SK-N-SH (cell line): Measurements from ENCODE around the gene FLYWCH2. TPM values are rescaled to one million over a fixed set of nuclear protein-coding genes. Genes with fewer than 3 reads are reported as not detected.
A peak's percentile ranks its signal among the peaks of the same experiment; 100 is the strongest.
"Not testable (repeated sequence)": the region's sequence is repeated elsewhere in the genome, so short reads cannot be mapped to it uniquely, and the experiment has no call there.

ENCODE experiments used
- CTCF ChIA-PET: fragments of 300-600, 350-600 bp; formaldehyde crosslinking; extraction: SDS; loops from one replicate; lab custom pipeline; 2021; lab: Yijun Ruan, JAX
- POLR2A ChIA-PET: fragments of 350-600 bp; sonication (Branson Sonifier 250); formaldehyde crosslinking; extraction: SDS; loops from one replicate; lab custom pipeline; 2020; ENCODE audit warnings: antibody characterized with exemption, inconsistent platforms; lab: Yijun Ruan, JAX
- DNase-seq: peaks from one replicate; pipeline ENCODE4 v3.0.0; 2012
- H2AFZ ChIP-seq: fragments of 200-600 bp; sonication (generic); 2 replicates; pipeline ENCODE4 v1.8.1; 2016; ENCODE audit warnings: antibody characterized with exemption, mild to moderate bottlenecking, low read depth
- H3F3A ChIP-seq: fragments of 200-600 bp; sonication (generic); replicated peaks from 2 replicates; pipeline ENCODE3; 2016; ENCODE audit warnings: antibody characterized with exemption, mild to moderate bottlenecking; ENCODE audit not compliant: insufficient read depth
- H3K27ac ChIP-seq, 2 experiments: fragments of 200-500 bp in 1 of 2; fragments of 200-600 bp in 1 of 2; sonication (Bioruptor generic) in 1 of 2; sonication (generic), shearing (Covaris generic) in 1 of 2; 2 replicates each; pipeline versions ENCODE4 v1.5.1 to v1.6.1; 2014 to 2016; ENCODE audit warnings: low read depth in 2 of 2, inconsistent platforms in 1 of 2, low read length in 1 of 2, mild to moderate bottlenecking in 1 of 2, mixed read lengths in 1 of 2
- H3K27me3 ChIP-seq: fragments of 200-600 bp; sonication (generic), shearing (Covaris generic); 2 replicates; pipeline ENCODE4 v1.6.1; 2016; ENCODE audit warnings: mixed run types; ENCODE audit not compliant: insufficient read depth
- H3K36me3 ChIP-seq, 2 experiments: fragments of 200-500 bp in 1 of 2; fragments of 200-600 bp in 1 of 2; sonication (Bioruptor generic) in 1 of 2; sonication (generic) in 1 of 2; replicated peaks in 1 of 2; 2 replicates each; pipeline versions ENCODE3 to v1.5.1; 2014 to 2016; ENCODE audit warnings: low read length in 1 of 2, mild to moderate bottlenecking in 1 of 2; ENCODE audit not compliant: insufficient read depth in 2 of 2, control insufficient read depth in 1 of 2
- H3K4me1 ChIP-seq, 2 experiments: fragments of 200-500 bp in 1 of 2; fragments of 200-600 bp in 1 of 2; sonication (Bioruptor generic) in 1 of 2; sonication (generic), shearing (Covaris generic) in 1 of 2; 2 replicates each; pipeline versions ENCODE4 v1.5.1 to v1.6.1; 2014 to 2016; ENCODE audit warnings: low read depth in 1 of 2, low read length in 1 of 2, mixed run types in 1 of 2; ENCODE audit not compliant: insufficient read depth in 2 of 2, control insufficient read depth in 1 of 2
- H3K4me2 ChIP-seq: fragments of 200-600 bp; sonication (generic), shearing (Covaris generic); 2 replicates; pipeline ENCODE4 v1.6.1; 2017; ENCODE audit warnings: mixed run types
- H3K4me3 ChIP-seq, 2 experiments: fragments of 200-500 bp in 1 of 2; fragments of 200-600 bp in 1 of 2; sonication (Bioruptor generic) in 1 of 2; sonication (generic), shearing (Covaris generic) in 1 of 2; 2 replicates each; pipeline versions ENCODE4 v1.5.1 to v1.8.1; 2014 to 2016; ENCODE audit warnings: low read depth in 2 of 2, inconsistent platforms in 1 of 2, low read length in 1 of 2, mild to moderate bottlenecking in 1 of 2, mixed read lengths in 1 of 2, moderate library complexity in 1 of 2
- H3K79me2 ChIP-seq: fragments of 200-600 bp; sonication (generic); 2 replicates; pipeline ENCODE4 v1.8.1; 2017; ENCODE audit warnings: mild to moderate bottlenecking; ENCODE audit not compliant: insufficient read depth
- H3K9ac ChIP-seq: fragments of 200-600 bp; sonication (generic); 2 replicates; pipeline ENCODE4 v1.6.1; 2017; ENCODE audit warnings: mixed run types
- H3K9me2 ChIP-seq: fragments of 200-600 bp; sonication (generic); 2 replicates; pipeline ENCODE4 v1.6.1; 2017; ENCODE audit warnings: mixed run types
- H3K9me3 ChIP-seq: fragments of 200-600 bp; sonication (generic); 2 replicates; pipeline ENCODE4 v1.6.1; 2017; ENCODE audit warnings: mixed run types, mild to moderate bottlenecking, moderate library complexity
- H4K20me1 ChIP-seq: fragments of 200-600 bp; sonication (generic); 2 replicates; pipeline ENCODE4 v1.6.1; 2017; ENCODE audit warnings: mild to moderate bottlenecking, mixed run types; ENCODE audit not compliant: insufficient read depth
- CTCF ChIP-seq: fragments of 200-600 bp; sonication (generic); IDR thresholded peaks from 2 replicates; pipeline ENCODE4 v1.6.1; 2017; ENCODE audit warnings: antibody characterized with exemption, mild to moderate bottlenecking, moderate library complexity
- EP300 ChIP-seq, 2 experiments: IDR thresholded peaks; 2 replicates each; pipeline versions ENCODE4 v1.4.0 to v1.6.1; 2012; ENCODE audit warnings: borderline replicate concordance in 1 of 2, low read depth in 1 of 2, low read length in 1 of 2
- EZH2phosphoT487 ChIP-seq: fragments of 200-600 bp; sonication (generic); IDR thresholded peaks from 2 replicates; pipeline ENCODE4 v1.6.1; 2017; ENCODE audit warnings: low read depth, mixed run types, mild to moderate bottlenecking, antibody characterized with exemption, moderate library complexity, borderline replicate concordance
- FOXJ3 ChIP-seq: sonication (generic); formaldehyde crosslinking; IDR thresholded peaks from 2 replicates; pipeline ENCODE4 v1.5.1; 2020; ENCODE audit warnings: mild to moderate bottlenecking, missing genetic modification reagents
- GATA2 ChIP-seq: sonication (generic); formaldehyde crosslinking; IDR thresholded peaks from 2 replicates; pipeline ENCODE4 v1.5.0; 2020; ENCODE audit warnings: mild to moderate bottlenecking, missing genetic modification reagents
- JUND ChIP-seq: IDR thresholded peaks from 2 replicates; pipeline ENCODE4 v1.4.0; 2012
- NFIC ChIP-seq: IDR thresholded peaks from 2 replicates; pipeline ENCODE4 v1.4.0; 2012; ENCODE audit warnings: borderline replicate concordance
- NRF1 ChIP-seq: IDR thresholded peaks from 2 replicates; pipeline ENCODE4 v1.6.1; 2012; ENCODE audit warnings: low read depth, mild to moderate bottlenecking, low read length
- RAD21 ChIP-seq: IDR thresholded peaks from 2 replicates; pipeline ENCODE4 v1.6.1; 2012; ENCODE audit warnings: mild to moderate bottlenecking, low read length
- REST ChIP-seq: IDR thresholded peaks from 2 replicates; pipeline ENCODE4 v1.6.1; 2012; ENCODE audit warnings: mild to moderate bottlenecking, low read depth, low read length, moderate library complexity
- SIN3A ChIP-seq: IDR thresholded peaks from 2 replicates; pipeline ENCODE4 v1.6.1; 2012; ENCODE audit warnings: low read depth, mild to moderate bottlenecking, low read length, moderate library complexity, borderline replicate concordance
- SMC3 ChIP-seq: IDR thresholded peaks from 2 replicates; pipeline ENCODE4 v1.6.1; 2012; ENCODE audit warnings: low read depth, low read length, improper control_type of control experiment
- USF1 ChIP-seq: IDR thresholded peaks from 2 replicates; pipeline ENCODE4 v1.4.0; 2012; ENCODE audit warnings: low read depth, borderline replicate concordance
- YY1 ChIP-seq: IDR thresholded peaks from 2 replicates; pipeline ENCODE4 v1.4.0; 2012; ENCODE audit warnings: low read depth, mild to moderate bottlenecking
- WGBS: methylation state at CpG from one replicate; pipeline ENCODE4 v1.1.6; 2017; ENCODE audit warnings: low lambda C conversion rate; 5-methylcytosine and 5-hydroxymethylcytosine counted together
- polyA plus RNA-seq, 3 experiments: library from polyadenylated mRNA; depleted of rRNA; stranded (reverse); fragments of >200 nt; gene quantifications; 2 replicates each; pipeline ENCODE4 v1.2.3, GENCODE V29; 2012
- TF ChIP-seq, protein P1 (sequence below): fragments of 150-350 bp; IDR thresholded peaks from 2 replicates; pipeline ENCODE4 v1.6.1; 2017; ENCODE audit warnings: antibody characterized with exemption, low read length, low read depth, borderline replicate concordance
- TF ChIP-seq, protein P2 (sequence below): fragments of 150-350 bp; IDR thresholded peaks from 2 replicates; pipeline ENCODE4 v1.6.1; 2016; ENCODE audit warnings: mild to moderate bottlenecking, low read depth, low read length

The FLYWCH2 gene
- polyA plus RNA-seq, 1 of the 3 experiments (the other 2 are of a cell fraction), result 64.8 TPM

DNA sequence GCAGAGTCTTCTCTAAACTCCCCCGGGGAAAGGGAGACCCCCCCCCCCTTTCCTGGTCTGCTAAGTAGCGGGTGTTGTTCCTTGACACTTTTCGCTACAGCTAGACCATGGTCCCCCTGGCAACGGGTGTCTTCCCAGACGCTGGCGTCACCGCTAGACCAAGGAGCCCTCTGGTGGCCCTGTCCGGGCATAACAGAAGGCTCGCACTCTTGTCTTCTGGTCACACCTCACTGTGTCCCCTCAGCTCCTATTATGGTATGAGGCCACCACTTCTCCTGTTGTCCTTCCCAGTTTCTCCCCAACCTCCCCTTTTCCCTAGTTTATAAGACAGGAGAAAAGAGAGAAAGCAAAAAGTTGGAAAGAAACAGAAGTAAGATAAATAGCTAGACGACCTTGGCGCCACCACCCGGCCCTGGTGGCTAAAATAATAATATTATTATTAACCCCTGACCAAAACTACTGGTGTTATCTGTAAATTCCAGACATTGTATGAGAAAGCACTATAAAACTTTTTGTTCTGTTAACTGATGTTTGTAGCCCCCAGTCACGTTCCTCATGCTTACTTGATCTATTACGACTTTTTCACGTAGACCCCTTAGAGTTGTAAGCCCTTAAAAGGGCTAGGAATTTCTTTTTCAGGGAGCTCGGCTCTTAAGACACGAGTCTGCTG is 24.2 kb downstream of the FLYWCH2 start:
- 25% methylated on average over 15 of the region's 17 CpGs for WGBS
- H3K27ac ChIP-seq, POLR2A ChIA-PET, H3K4me2 ChIP-seq, DNase-seq, H3K4me1 ChIP-seq, H3K36me3 ChIP-seq, H3K9me3 ChIP-seq, H3K79me2 ChIP-seq, H4K20me1 ChIP-seq, H3K9ac ChIP-seq, H3K9me2 ChIP-seq, H3K4me3 ChIP-seq, H3K27me3 ChIP-seq: not testable (repeated sequence)
- CTCF ChIA-PET, result interaction anchor here (0.6 to 2.1 kb wide), 12 partner anchors 9 to 226 kb away, joined by 3 to 10 read pairs (median 4); no protein-coding TSS in a partner anchor
- TF ChIP-seq RAD21 (peak; percentile 31), CTCF (peak; percentile 77), SMC3 (0 out of 2 replicates have a peak, but pooled peaks have one; percentile 15)
- Histone ChIP-seq H3F3A (peaks cover 27% of the 10 kb centered on the region), H2AFZ (0 out of 2 replicates have a peak overlapping the region, but pooled peaks have one; percentile 74)

GRCh38 chr16:2910441-2910969 is 27.5 kb downstream of the FLYWCH2 start:
- no peaks in the 10 kb centered on the region for H3K9me3 ChIP-seq
- WGBS, result 37% methylated on average over 5 of the region's 5 CpGs
- H3K4me1 ChIP-seq, result peaks cover 9 to 10% of the 10 kb centered on the region in 2 experiments; a peak in 3 of 4 replicates
- H3K36me3 ChIP-seq, result peaks cover 4 to 11% of the 10 kb centered on the region in 2 experiments
- ChIA-PET CTCF (interaction anchor here (1.2 to 2.1 kb wide), 3 partner anchors 16 to 72 kb away, joined by 3 to 8 read pairs (median 4); no protein-coding TSS in a partner anchor), POLR2A (interaction anchor here (0.8 to 3.1 kb wide), 2 partner anchors 27 to 133 kb away, joined by 3 to 12 read pairs; partner anchors contain the start of gene FLYWCH2)
- H4K20me1 ChIP-seq, result no peaks in the 10 kb centered on the region
- H3K9ac ChIP-seq, result no peak overlapping the region
- H3K27me3 ChIP-seq, result no peaks in the 10 kb centered on the region
- no peak overlapping the region for H3K4me2 ChIP-seq
- no peak for DNase-seq
- peaks cover 24% of the 10 kb centered on the region for H3K79me2 ChIP-seq
- no peak overlapping the region for H3K27ac ChIP-seq
- H3K9me2 ChIP-seq, result no peaks in the 10 kb centered on the region
- TF ChIP-seq, protein P1, sequence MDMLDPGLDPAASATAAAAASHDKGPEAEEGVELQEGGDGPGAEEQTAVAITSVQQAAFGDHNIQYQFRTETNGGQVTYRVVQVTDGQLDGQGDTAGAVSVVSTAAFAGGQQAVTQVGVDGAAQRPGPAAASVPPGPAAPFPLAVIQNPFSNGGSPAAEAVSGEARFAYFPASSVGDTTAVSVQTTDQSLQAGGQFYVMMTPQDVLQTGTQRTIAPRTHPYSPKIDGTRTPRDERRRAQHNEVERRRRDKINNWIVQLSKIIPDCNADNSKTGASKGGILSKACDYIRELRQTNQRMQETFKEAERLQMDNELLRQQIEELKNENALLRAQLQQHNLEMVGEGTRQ, result no peak
- TF ChIP-seq NFIC (no peak), YY1 (no peak), GATA2 (CRISPR knock-in tag) (no peak), FOXJ3 (no peak), EP300 (IDR thresholded peaks at IDR 0.05; ENCODE audit: borderline replicate concordance in 1 of 2, low read depth in 1 of 2, low read length in 1 of 2) (no peak), SMC3 (no peak), USF1 (no peak), SIN3A (no peak), JUND (no peak), REST (no peak), NRF1 (no peak), EZH2phosphoT487 (no peak)
- TF ChIP-seq, protein P2, sequence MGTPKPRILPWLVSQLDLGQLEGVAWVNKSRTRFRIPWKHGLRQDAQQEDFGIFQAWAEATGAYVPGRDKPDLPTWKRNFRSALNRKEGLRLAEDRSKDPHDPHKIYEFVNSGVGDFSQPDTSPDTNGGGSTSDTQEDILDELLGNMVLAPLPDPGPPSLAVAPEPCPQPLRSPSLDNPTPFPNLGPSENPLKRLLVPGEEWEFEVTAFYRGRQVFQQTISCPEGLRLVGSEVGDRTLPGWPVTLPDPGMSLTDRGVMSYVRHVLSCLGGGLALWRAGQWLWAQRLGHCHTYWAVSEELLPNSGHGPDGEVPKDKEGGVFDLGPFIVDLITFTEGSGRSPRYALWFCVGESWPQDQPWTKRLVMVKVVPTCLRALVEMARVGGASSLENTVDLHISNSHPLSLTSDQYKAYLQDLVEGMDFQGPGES, result no peak
- H3F3A ChIP-seq, result peaks cover 26% of the 10 kb centered on the region
- H2AFZ ChIP-seq, result no peak overlapping the region
- no peak overlapping the region for H3K4me3 ChIP-seq
